ENCODE results near the gene GNA12. TPM values are rescaled to one million over a fixed set of nuclear protein-coding genes. Genes with fewer than 3 reads are reported as not detected.

GNA12 gene
- total RNA-seq, 1 donor = 27.1 TPM

GRCh38 chr7:2794836-2795636, 49.1 kb downstream of the GNA12 start:
- peaks cover 34% of the 10 kb centered on the region for H3K36me3 ChIP-seq (ENCODE audit: insufficient read depth, low read length)
- H3K4me2 ChIP-seq (ENCODE audit: insufficient read depth, low read length) = no peak overlapping the region
- H3K9me3 ChIP-seq (ENCODE audit: low read depth, low read length) = no peaks in the 10 kb centered on the region
- no peak for TF ChIP-seq CTCF (IDR thresholded peaks at IDR 0.05; ENCODE audit: extremely low read depth, low read depth, low read length)
- no peaks in the 10 kb centered on the region for H3K27me3 ChIP-seq (ENCODE audit: insufficient read depth, low read length)
- H3K4me3 ChIP-seq (ENCODE audit: insufficient read depth, low read length) = no peak overlapping the region
- H3K79me2 ChIP-seq (ENCODE audit: insufficient read depth, low read length) = peaks cover 77% of the 10 kb centered on the region
- peak overlapping the region; percentile 86 for H3K27ac ChIP-seq (ENCODE audit: low read depth, low read length)
- DNase-seq (ENCODE audit: insufficient read length, low spot score, missing footprints) = no peak
- peaks cover 11% of the 10 kb centered on the region for H4K20me1 ChIP-seq (ENCODE audit: insufficient read depth, low read length)
- peaks cover 17% of the 10 kb centered on the region for H3K4me1 ChIP-seq (ENCODE audit: insufficient read depth, low read length)
- no peak overlapping the region for H2AFZ ChIP-seq (ENCODE audit: low read length)

GRCh38 chr7:2792856-2793487, 51.1 kb downstream of the GNA12 start:
- Histone ChIP-seq H3K79me2 (ENCODE audit: insufficient read depth, low read length) (peaks cover 72% of the 10 kb centered on the region), H3K27me3 (ENCODE audit: insufficient read depth, low read length) (no peaks in the 10 kb centered on the region), H3K4me1 (ENCODE audit: insufficient read depth, low read length) (peaks cover 17% of the 10 kb centered on the region), H3K4me2 (ENCODE audit: insufficient read depth, low read length) (no peak overlapping the region), H3K36me3 (ENCODE audit: insufficient read depth, low read length) (peaks cover 34% of the 10 kb centered on the region), H3K9me3 (ENCODE audit: low read depth, low read length) (no peaks in the 10 kb centered on the region), H4K20me1 (ENCODE audit: insufficient read depth, low read length) (peaks cover 12% of the 10 kb centered on the region), H3K4me3 (ENCODE audit: insufficient read depth, low read length) (no peak overlapping the region), H3K27ac (ENCODE audit: low read depth, low read length) (no peak overlapping the region), H2AFZ (ENCODE audit: low read length) (no peak overlapping the region)
- DNase-seq (ENCODE audit: insufficient read length, low spot score, missing footprints) = no peak
- no peak for TF ChIP-seq CTCF (IDR thresholded peaks at IDR 0.05; ENCODE audit: extremely low read depth, low read depth, low read length)

GRCh38 chr7:2792235-2792634, 51.9 kb downstream of the GNA12 start:
- Histone ChIP-seq H3K4me3 (ENCODE audit: insufficient read depth, low read length) (no peak overlapping the region), H3K27me3 (ENCODE audit: insufficient read depth, low read length) (no peaks in the 10 kb centered on the region), H3K79me2 (ENCODE audit: insufficient read depth, low read length) (peaks cover 68% of the 10 kb centered on the region), H3K4me1 (ENCODE audit: insufficient read depth, low read length) (peaks cover 16% of the 10 kb centered on the region), H4K20me1 (ENCODE audit: insufficient read depth, low read length) (peaks cover 12% of the 10 kb centered on the region), H3K36me3 (ENCODE audit: insufficient read depth, low read length) (peaks cover 34% of the 10 kb centered on the region), H2AFZ (ENCODE audit: low read length) (no peak overlapping the region), H3K27ac (ENCODE audit: low read depth, low read length) (no peak overlapping the region), H3K4me2 (ENCODE audit: insufficient read depth, low read length) (no peak overlapping the region), H3K9me3 (ENCODE audit: low read depth, low read length) (no peaks in the 10 kb centered on the region)
- TF ChIP-seq CTCF (IDR thresholded peaks at IDR 0.05; ENCODE audit: extremely low read depth, low read depth, low read length) = no peak
- DNase-seq (ENCODE audit: insufficient read length, low spot score, missing footprints) = no peak

- Histone ChIP-seq H2AFZ (ENCODE audit: low read length) (no peak overlapping the region), H4K20me1 (ENCODE audit: insufficient read depth, low read length) (peaks cover 7% of the 10 kb centered on the region), H3K27me3 (ENCODE audit: insufficient read depth, low read length) (no peaks in the 10 kb centered on the region), H3K4me3 (ENCODE audit: insufficient read depth, low read length) (no peak overlapping the region), H3K79me2 (ENCODE audit: insufficient read depth, low read length) (peaks cover 69% of the 10 kb centered on the region), H3K36me3 (ENCODE audit: insufficient read depth, low read length) (peaks cover 38% of the 10 kb centered on the region), H3K27ac (ENCODE audit: low read depth, low read length) (no peak overlapping the region), H3K4me2 (ENCODE audit: insufficient read depth, low read length) (no peak overlapping the region), H3K9me3 (ENCODE audit: low read depth, low read length) (no peaks in the 10 kb centered on the region), H3K4me1 (ENCODE audit: insufficient read depth, low read length) (peaks cover 8% of the 10 kb centered on the region)
- TF ChIP-seq CTCF (IDR thresholded peaks at IDR 0.05; ENCODE audit: extremely low read depth, low read depth, low read length) = no peak
- DNase-seq (ENCODE audit: insufficient read length, low spot score, missing footprints) = peak; percentile 30
Observed at GRCh38 chr7:2791390-2791789, 52.7 kb downstream of the GNA12 start.

All from osteoblast (primary cell).